Endothelial cell of umbilical vein (primary cell): ENCODE data around the gene FARP2. TPM values are rescaled to one million over a fixed set of nuclear protein-coding genes. Genes with fewer than 3 reads are reported as not detected.

Experiments
- BruUV-seq: library from RNA; stranded (reverse); fragments of 400-500 nt; replicated peaks from 2 replicates; lab custom pipeline; 2021; lab: Mats Ljungman, UMichigan
- CTCF ChIA-PET: fragments of 300-600, 350-600 bp; sonication (Branson Sonifier 250); formaldehyde crosslinking; loops from one replicate; lab custom pipeline; 2021; ENCODE audit warnings: antibody characterized with exemption, inconsistent platforms; lab: Charles Lee
- POLR2A ChIA-PET: fragments of 300-600, 350-600 bp; sonication (Branson Sonifier 250); formaldehyde crosslinking; loops from one replicate; lab custom pipeline; 2021; ENCODE audit warnings: antibody characterized with exemption, inconsistent platforms; lab: Charles Lee
- DNase-seq: peaks from one replicate; pipeline ENCODE4 v3.0.0-alpha.2; 2011; ENCODE audit warnings: low read depth, low spot score
- FAIRE-seq: peaks from 2 replicates; lab custom pipeline; 2011; peaks lifted over from hg19 to GRCh38; lab: Jason Lieb, UNC
- H2AFZ ChIP-seq: 2 replicates; pipeline ENCODE4 v1.6.0; 2012; ENCODE audit warnings: low read depth, low read length, control low read depth, inconsistent platforms
- H3K27ac ChIP-seq: 2 replicates; pipeline ENCODE4 v1.5.1; 2011; ENCODE audit warnings: low read depth, mild to moderate bottlenecking, control low read depth, low read length, moderate library complexity; ENCODE audit not compliant: insufficient read depth
- H3K27me3 ChIP-seq, 2 experiments: 2 replicates each; pipeline versions ENCODE4 v1.6.0 to v1.6.1; 2011; ENCODE audit warnings: low read length in 2 of 2, mixed read lengths in 1 of 2; ENCODE audit not compliant: control insufficient read depth in 2 of 2, insufficient read depth in 2 of 2
- H3K36me3 ChIP-seq, 2 experiments: 2 replicates in 1 of 2; 3 replicates in 1 of 2; pipeline ENCODE4 v1.5.1; 2011; ENCODE audit warnings: low read length in 2 of 2, mild to moderate bottlenecking in 1 of 2, moderate library complexity in 1 of 2; ENCODE audit not compliant: control insufficient read depth in 2 of 2, insufficient read depth in 2 of 2; ENCODE audit errors: extremely low read depth in 1 of 2
- H3K4me1 ChIP-seq: 3 replicates; pipeline ENCODE4 v1.5.1; 2011; ENCODE audit warnings: mild to moderate bottlenecking, low read length; ENCODE audit not compliant: control insufficient read depth, insufficient read depth; ENCODE audit errors: extremely low read depth
- H3K4me2 ChIP-seq: 2 replicates; pipeline ENCODE4 v1.6.1; 2011; ENCODE audit warnings: low read length, control low read depth, mixed read lengths; ENCODE audit not compliant: insufficient read depth
- H3K4me3 ChIP-seq, 3 experiments: fragments of 200-600 bp in 1 of 3; sonication (generic), shearing (Covaris generic) in 1 of 3; replicated peaks in 1 of 3; 2 replicates each; pipeline ENCODE4 v1.5.1; 2011 to 2016; ENCODE audit warnings: control low read depth in 3 of 3, low read length in 3 of 3, mild to moderate bottlenecking in 2 of 3, inconsistent platforms in 1 of 3, low read depth in 1 of 3, moderate library complexity in 1 of 3; ENCODE audit not compliant: insufficient read depth in 1 of 3
- H3K79me2 ChIP-seq: 2 replicates; pipeline ENCODE4 v1.6.0; 2012; ENCODE audit warnings: low read length, inconsistent platforms; ENCODE audit not compliant: control insufficient read depth, insufficient read depth
- H3K9ac ChIP-seq: replicated peaks from 2 replicates; pipeline ENCODE3; 2011; ENCODE audit warnings: low read length, control low read depth; ENCODE audit not compliant: insufficient read depth; ENCODE audit errors: extremely low read depth
- H3K9me1 ChIP-seq: replicated peaks from 3 replicates; pipeline ENCODE4 v1.6.0; 2011; ENCODE audit warnings: mild to moderate bottlenecking, low read length; ENCODE audit not compliant: control insufficient read depth, insufficient read depth; ENCODE audit errors: extremely low read depth
- H3K9me3 ChIP-seq: replicated peaks from 2 replicates; pipeline ENCODE4 v1.5.1; 2012; ENCODE audit warnings: low read length, inconsistent platforms; ENCODE audit not compliant: control insufficient read depth, insufficient read depth
- H4K20me1 ChIP-seq: replicated peaks from 2 replicates; pipeline ENCODE3; 2011; ENCODE audit warnings: mild to moderate bottlenecking, low read length; ENCODE audit not compliant: control insufficient read depth, insufficient read depth; ENCODE audit errors: extremely low read depth
- CTCF ChIP-seq, 2 donors: IDR thresholded peaks; 1 replicate in 1 of 2; 2 replicates in 1 of 2; pipeline ENCODE4 v1.5.1; 2011; ENCODE audit warnings: low read length in 2 of 2, mild to moderate bottlenecking in 2 of 2, moderate library complexity in 2 of 2, control low read depth in 1 of 2, inconsistent platforms in 1 of 2, low read depth in 1 of 2; ENCODE audit not compliant: insufficient read depth in 1 of 2; ENCODE audit errors: extremely low read depth in 1 of 2
- EZH2 ChIP-seq: IDR thresholded peaks from 2 replicates; pipeline ENCODE4 v1.6.1; 2012; ENCODE audit warnings: borderline replicate concordance, low read depth, mild to moderate bottlenecking, moderate library complexity, low read length, inconsistent platforms; ENCODE audit not compliant: severe bottlenecking
- FOS ChIP-seq: IDR thresholded peaks from 2 replicates; pipeline ENCODE4 v1.6.1; 2011; ENCODE audit warnings: mild to moderate bottlenecking, low read length, moderate library complexity, borderline replicate concordance; ENCODE audit not compliant: insufficient read depth
- GATA2 ChIP-seq: IDR thresholded peaks from 2 replicates; pipeline ENCODE4 v1.7.0; 2011; ENCODE audit warnings: low read depth, mild to moderate bottlenecking, moderate library complexity, mixed read lengths, low read length; ENCODE audit not compliant: insufficient read length, insufficient read depth
- JUN ChIP-seq: IDR thresholded peaks from 2 replicates; pipeline ENCODE4 v1.6.1; 2011; ENCODE audit warnings: borderline replicate concordance, low read depth; ENCODE audit not compliant: insufficient read length, insufficient read depth
- MYC ChIP-seq: IDR thresholded peaks from one replicate; pipeline ENCODE4 v1.6.1; 2011; ENCODE audit warnings: mild to moderate bottlenecking, low read depth, low read length
- POLR2A ChIP-seq: IDR thresholded peaks from 2 replicates; pipeline ENCODE4 v1.6.1; 2012; ENCODE audit warnings: low read depth, mild to moderate bottlenecking, control low read depth, low read length
- dilution Hi-C: fragments of 300-500 bp; cut with MboI; formaldehyde crosslinking; loops from one replicate; pipeline ENCODE4 v1.15.0; 2019; ENCODE audit warnings: low sequenced_read_pairs; ENCODE audit not compliant: extremely low pct_ligation_motif_present
- intact Hi-C: fragments of 100-400 bp; cut with micrococcal nuclease; formaldehyde crosslinking; loops from one replicate; pipeline ENCODE4 v1.10.0; 2022
- polyA plus RNA-seq, 4 experiments: library from polyadenylated mRNA; depleted of rRNA in 3 of 4; stranded (reverse) in 3 of 4; unstranded in 1 of 4; fragments of >200 nt; gene quantifications; 2 replicates each; pipeline versions ENCODE4 v1.2.1 to v1.2.3, GENCODE V29; 2011 to 2012; ENCODE audit warnings: missing spikeins in 1 of 4
- total RNA-seq: library from RNA; stranded (reverse); gene quantifications from 2 replicates; pipeline ENCODE4 v1.2.3, GENCODE V29; 2021

The FARP2 gene
- total and polyA plus RNA-seq, 2 donors (not counting 3 experiments of a cell fraction or from before 2014, with no cell fraction given) = 15.3 to 45.3 TPM

DNA sequence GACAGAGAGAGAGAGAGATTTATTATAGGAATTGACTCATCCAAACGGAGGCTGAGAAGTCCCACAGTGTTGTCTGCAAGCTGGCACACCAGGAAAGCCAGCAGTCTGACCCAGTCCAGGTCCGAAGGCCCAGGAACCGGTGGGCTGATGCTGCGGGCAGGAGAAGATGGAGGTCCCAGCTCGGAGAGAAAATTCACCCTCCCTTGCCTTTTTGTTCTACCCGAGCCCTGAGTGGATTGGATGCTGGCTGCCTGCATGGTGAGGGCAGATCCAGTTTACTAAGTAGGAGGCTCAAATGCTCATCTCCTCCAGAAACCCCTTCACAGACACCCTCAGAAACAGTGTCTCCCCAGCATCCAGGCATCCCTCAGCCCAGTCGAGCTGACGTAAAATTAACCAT lies 174.5 kb downstream of the FARP2 start:
- H3K36me3 ChIP-seq = no peaks in the 10 kb centered on the region
- no peak overlapping the region for H3K4me2 ChIP-seq
- no peak overlapping the region for H2AFZ ChIP-seq
- no peak overlapping the region for H3K9ac ChIP-seq
- H3K27ac ChIP-seq = no peak overlapping the region
- CTCF ChIA-PET = no interaction called here
- BruUV-seq = no TSS peak
- no peak for TF ChIP-seq CTCF (IDR thresholded peaks at IDR 0.05; ENCODE audit: extremely low read depth in 1 of 2, insufficient read depth in 1 of 2, low read depth in 1 of 2, low read length in 2 of 2)
- no peak for TF ChIP-seq POLR2A
- TF ChIP-seq EZH2 = no peak
- no peak for TF ChIP-seq MYC
- TF ChIP-seq GATA2 = no peak
- TF ChIP-seq FOS = no peak
- TF ChIP-seq JUN = no peak
- H3K79me2 ChIP-seq = no peaks in the 10 kb centered on the region
- H4K20me1 ChIP-seq = no peaks in the 10 kb centered on the region
- DNase-seq (no peak), FAIRE-seq (no peak)
- H3K4me3 ChIP-seq = no peak overlapping the region
- no peaks in the 10 kb centered on the region for H3K4me1 ChIP-seq
- POLR2A ChIA-PET = no interaction called here
- dilution Hi-C loops (no loop called here), intact Hi-C loops (no loop called here)
- no peaks in the 10 kb centered on the region for H3K9me3 ChIP-seq
- H3K27me3 ChIP-seq = peaks cover 4 to 5% of the 10 kb centered on the region in 2 experiments
- no peaks in the 10 kb centered on the region for H3K9me1 ChIP-seq
